HG03175 (cell line): ENCODE data around the gene TNFSF9.

ENCODE experiments used
- ATAC-seq: cut with Tn5 transposase; IDR thresholded peaks from one replicate; pipeline ENCODE4 v1.9.1; 2021; ENCODE audit warnings: mild to moderate bottlenecking, moderate library complexity; ENCODE audit not compliant: unreplicated experiment

Gene TNFSF9, protein sequence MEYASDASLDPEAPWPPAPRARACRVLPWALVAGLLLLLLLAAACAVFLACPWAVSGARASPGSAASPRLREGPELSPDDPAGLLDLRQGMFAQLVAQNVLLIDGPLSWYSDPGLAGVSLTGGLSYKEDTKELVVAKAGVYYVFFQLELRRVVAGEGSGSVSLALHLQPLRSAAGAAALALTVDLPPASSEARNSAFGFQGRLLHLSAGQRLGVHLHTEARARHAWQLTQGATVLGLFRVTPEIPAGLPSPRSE

DNA sequence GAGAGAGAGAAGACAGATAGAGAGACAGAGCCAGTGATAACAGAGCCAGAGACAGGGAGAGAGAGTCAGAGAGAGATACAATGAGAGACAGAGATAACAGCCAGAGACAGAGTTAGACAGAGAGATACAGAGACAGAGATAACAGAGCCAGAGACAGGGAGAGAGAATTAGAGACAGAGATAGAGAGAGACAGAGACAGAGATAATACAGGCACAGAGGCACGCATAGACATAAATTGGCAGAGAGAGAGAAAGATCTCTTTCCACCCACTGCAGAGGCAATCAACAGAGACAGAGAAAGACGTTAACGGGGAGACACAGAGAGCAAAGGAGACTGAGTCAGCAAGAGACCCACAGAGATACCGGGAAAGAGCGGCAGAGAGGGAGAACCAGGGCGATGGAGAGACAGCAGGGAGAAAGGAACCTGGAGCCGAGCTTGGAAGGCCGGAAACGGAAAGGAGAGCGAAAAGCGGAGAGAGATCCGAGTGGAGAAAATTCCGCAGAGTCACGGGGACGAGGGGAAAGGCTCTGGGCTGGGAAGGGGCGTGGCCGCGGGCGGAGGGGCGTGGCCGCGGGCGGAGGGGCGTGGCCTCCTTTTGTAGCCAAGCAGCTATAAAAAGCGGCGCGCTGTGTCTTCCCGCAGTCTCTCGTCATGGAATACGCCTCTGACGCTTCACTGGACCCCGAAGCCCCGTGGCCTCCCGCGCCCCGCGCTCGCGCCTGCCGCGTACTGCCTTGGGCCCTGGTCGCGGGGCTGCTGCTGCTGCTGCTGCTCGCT lies at the start of gene TNFSF9:
TSS of gene TNFSF9 (plus strand) at position 641 of the 777 bp plus-strand sequence. CDS start at position 652, 11 bp downstream.
- peak; percentile 28 for ATAC-seq

DNA sequence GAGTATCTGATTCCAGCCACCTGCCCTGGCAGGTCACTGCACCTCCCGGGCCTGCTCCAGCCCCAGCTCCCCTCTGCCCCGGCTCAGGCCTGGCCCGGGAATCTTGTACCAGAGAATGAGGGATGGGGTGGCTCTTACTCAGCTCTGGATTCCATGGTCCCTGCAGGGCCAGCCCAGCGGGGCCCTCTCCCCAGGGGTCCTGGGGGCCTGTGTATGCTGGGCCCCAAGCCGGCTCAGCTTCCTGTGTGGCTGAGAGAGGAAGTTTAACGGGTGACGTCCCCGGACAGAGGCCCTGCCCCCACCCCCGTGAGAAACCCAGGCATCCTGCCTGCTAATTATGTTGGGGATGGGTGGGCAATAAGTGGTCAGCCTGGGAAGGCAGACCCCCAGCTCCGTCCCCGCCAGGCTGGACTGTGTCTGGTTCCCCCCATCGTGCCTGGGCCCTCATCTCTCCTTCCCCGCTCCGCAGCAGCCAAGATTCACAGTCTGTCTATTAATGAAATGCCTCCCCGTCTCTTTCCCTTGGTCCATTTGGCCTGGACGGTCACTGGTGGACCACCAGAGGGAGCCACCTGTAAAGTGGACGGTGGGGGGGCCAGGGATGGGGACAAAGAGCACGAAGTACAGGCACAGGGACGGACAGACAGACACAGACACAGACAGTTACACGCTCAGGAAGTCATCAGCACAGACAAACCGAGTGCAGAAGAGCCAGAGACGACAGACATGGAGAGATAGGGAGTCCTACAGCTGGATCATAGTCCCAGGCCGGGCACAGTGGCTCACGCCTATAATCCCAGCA lies 49.1 kb upstream of the TNFSF9 start, which contains the start of gene DENND1C:
TSS of gene DENND1C (minus strand) at position 247 of the 802 bp plus-strand sequence. CDS start at position 155, 92 bp downstream.
- ATAC-seq, result peak; percentile 66

DNA sequence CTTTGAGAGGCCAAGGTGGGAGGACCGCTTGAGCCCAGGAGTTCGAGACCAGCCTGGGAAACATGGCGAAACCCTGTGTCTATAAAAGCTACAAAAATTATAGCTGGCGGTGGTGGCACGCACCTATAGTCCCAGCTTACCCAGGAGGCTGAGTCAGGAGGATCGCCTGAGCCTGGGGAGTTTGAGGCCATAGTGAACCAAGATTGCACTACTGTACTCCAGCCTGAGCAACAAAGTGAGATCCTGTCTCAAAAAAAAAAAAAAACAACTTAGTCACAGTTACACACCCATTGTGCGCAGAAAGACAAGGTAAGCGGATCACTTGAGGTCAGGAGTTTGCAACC lies 48.5 kb upstream of the TNFSF9 start:
- ATAC-seq, result no peak

DNA sequence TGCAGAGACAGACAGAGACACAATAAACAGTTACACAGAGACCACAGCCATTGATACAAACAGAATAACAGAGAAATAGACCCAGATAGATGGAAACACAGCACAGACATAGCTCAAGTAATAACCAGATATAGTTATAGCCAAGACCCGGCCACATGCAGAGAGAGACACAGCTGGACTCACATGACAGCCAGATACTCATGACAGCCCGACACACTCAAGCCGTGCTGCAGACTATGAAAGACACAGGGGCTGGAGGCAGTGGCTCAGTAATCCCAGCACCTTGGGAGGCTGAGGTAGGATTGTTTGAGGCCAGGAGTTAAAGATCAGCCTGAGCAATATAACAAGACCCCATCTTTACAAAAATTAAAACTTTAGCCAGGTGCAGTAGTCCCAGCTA lies 47.6 kb upstream of the TNFSF9 start:
- no peak for ATAC-seq

DNA sequence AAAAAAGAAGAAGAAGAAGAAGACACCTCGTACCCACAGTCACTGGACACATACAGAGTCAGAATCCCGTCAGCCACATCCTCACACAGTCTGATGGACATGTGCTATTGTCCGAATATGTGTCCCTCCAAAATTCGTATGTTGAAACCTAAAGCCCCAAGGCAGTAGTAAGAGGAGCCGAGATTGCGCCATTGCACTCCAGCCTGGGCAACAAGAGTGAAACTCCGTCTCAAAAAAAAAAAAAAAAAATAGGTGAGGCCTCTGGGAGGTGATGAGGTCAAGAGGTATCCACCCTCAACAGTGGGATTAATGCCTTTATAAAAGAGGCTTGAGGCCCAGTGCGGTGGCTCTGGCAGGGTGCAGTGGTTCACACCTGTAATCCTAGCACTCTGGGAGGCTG lies 46.6 kb upstream of the TNFSF9 start:
- ATAC-seq, result no peak

GRCh38 chr19:6484831-6485230 lies 46.0 kb upstream of the TNFSF9 start:
- ATAC-seq, result no peak

DNA sequence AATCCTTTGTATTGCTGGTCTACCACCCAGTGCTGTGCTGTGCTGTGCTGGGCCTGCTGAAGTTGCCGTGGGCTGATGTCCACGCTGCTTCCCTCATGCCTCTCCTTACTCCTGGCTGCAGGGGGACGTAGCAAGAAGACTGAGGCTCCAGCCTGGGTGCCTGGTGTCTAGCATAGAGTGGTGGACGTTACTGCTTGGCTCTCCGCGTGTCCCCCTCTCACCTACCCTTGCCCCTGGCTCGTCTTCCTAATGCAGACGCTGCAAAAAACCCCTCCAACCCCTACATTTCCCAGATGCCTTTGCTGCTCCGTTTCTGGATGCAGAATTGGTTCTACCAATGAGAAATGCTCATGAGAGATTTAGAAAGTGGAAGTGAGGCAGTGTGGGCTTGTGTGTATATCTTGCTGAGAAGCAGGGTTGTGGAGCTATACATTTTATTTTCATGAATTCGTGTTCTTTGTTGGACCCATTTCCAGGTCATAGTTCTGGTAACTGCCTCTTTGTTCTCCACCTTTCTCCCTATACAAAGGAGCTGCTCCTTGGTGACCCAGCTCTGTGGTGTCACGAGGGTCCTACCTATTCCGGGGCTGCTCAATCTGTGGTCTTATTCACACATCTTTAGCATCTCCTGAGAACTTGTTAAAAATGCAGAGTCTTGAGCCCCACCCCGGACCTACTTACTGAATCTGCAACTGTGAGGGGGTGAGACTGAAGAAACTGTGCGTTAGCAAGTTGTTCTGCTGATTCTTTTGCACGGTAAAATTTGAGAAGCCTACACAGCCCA lies 41.4 kb upstream of the TNFSF9 start:
- ATAC-seq, result no peak

GRCh38 chr19:6490134-6490533 lies 40.7 kb upstream of the TNFSF9 start:
- ATAC-seq, result no peak

DNA sequence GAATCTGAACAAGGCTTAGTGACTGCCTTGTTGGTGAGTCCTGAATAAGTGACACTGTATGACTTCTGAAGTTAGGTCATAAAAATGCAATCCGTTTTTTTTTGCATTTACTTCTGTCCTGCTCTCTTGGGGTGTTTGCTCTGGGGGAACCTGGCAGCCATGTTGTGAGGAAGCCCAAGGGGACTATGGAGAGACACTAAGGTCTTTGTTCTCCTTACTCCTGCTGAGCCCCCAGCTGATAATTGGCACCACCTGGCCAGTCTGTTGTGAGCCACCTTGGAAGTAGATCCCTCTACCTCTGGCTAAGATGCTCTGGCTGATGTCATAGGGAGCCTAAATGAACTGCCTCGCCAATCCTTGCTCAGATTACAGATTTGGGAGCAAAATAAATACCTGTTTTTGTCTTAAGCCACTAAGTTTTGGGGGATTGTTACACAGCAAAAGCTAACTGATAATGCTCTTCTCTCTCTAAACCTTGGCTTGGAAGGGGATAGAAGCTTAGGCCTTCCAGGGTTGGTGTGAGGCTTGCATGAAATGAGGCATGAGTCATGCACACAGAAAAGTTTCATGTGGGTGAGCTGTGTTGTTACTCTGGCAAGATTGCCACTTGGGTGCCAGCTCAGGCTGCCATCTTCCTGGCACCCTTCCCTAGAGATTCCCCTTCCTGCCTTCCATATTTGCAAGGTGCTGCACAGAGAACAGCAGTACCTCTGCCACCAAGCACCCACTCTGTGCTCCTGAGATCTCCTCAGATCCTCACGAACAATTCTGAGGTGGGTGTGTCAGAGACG lies 38.8 kb upstream of the TNFSF9 start:
- ATAC-seq, result no peak

- ATAC-seq, result no peak
Measured at GRCh38 chr19:6494438-6495036, 36.3 kb upstream of the TNFSF9 start.

- no peak for ATAC-seq
Measured at GRCh38 chr19:6495947-6496346, 34.9 kb upstream of the TNFSF9 start.

- ATAC-seq, result no peak
Measured at GRCh38 chr19:6498294-6499036, 32.4 kb upstream of the TNFSF9 start.

DNA sequence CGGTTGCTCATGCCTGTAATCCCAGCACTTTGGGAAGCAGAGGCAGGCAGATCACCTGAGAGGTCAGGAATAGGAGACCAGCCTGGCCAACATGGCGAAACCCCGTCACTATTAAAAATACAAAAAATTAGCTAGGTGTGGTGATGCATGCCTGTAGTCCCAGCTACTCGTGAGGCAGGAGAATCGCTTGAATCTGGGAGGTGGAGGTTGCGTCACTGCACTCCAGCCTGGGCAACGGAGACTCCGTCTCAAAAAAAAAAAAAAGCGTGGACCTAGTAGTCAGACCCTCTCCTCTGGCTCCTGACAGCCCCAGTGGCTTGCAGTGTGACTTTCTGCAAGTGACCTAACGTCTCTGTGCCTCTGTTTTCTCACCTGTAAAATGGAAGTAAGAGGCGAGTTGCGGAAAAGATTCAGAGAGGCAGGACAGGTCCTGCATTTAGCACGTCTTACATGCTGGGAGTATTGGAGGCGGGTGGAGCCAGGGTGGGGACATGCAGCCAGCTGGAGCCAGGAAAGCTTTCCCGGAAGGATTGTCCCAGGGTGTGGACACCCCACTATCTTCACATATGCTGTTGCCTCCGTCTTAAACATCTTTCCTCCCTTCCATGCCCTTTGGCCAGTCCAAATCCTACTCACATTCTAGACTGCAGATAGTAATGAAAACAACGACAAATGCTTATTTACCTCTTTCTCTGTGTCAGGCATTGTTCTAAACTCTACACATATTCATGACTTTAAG lies 31.6 kb upstream of the TNFSF9 start:
- ATAC-seq, result no peak

DNA sequence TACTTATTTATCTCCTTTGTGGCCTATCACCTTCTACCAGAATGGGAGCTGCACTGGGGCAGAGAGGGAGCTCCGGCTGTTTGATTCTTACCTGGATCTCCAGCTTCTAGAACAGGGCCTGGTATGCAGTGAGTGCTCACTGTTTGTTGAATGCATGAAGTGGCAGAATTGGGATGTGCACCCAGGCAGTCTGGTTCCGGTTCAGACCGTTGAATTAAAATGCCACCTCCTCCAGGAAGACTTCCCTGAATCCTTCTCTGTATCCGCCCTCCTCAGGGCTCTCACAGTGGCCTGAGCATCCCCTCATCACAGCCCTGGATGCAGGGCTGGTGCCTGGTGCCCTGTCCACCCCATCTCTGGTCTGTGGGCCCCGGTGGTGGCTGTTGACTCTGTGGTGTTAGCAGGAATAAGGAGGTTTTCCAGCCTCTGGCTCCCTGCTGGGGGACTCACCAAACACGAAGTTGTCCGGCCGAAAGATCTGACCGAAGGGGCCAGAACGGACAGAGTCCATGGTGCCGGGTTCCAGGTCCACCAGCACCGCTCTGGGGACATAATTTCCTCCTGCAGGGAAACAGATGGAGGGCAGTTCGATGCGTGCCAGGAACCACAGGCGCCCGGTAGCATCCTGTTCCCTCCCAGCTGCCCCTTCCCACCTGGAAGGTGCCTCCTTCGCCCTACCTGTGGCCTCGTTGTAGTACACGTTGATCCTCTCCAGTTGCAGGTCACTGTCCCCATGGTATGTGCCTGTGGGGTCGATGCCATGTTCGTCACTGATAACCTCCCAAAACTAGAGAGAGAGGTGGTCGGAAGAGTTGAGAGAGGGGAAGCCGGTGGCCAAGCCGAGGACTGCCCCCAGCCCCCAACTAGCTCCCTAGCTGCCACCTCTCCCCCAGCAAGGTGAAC lies 29.7 kb upstream of the TNFSF9 start:
- ATAC-seq, result no peak

DNA sequence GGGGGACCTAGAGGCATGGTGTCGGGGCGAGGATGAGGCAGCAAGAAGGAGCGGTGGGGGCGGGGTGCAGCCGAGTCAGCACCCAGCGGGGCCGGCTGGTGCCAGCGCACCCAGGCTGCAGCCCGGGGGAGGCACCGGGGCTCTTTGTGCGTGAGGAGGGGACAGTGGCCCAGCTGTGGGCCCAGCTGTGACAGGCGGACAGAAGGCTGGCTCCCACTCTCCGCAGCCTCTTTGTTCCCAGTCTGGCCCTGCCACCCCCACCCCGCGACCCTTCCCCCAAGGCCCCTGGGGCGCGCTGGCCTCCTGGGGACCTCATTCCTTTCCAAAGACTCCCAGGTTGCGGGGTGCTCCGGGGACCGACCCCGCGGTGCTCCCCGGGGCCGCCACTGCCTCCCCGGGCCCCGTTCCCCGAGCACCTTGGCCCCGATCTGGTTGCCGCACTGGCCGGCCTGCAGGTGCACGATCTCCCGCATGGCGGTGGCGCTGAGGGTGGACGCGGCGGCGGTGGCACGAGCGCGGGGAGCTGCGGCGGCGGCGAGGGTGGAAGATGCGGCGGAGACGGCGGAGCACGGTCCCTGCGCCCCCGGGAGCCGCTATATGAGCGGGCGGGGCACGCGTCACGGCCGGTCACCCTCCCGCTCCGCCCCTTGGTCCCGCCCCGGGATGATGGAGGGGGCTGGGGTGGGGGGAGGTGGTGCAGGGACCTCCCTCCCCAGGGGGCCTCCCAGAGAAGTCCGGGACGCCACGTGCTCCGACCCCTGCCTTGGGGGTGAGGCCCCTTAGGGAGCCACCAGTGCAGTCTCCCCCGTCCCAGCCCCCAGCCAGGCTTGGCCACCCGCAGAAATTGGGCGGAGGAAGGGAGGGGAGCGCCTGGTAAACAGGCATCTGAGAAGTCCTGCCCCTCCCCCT lies 28.8 kb upstream of the TNFSF9 start, which contains the start of gene TUBB4A:
TSS of gene TUBB4A (minus strand) at position 570 of the 909 bp plus-strand sequence. CDS start at position 473, 97 bp downstream.
- no peak for ATAC-seq
